K562 (cell line): ENCODE measurements around the gene ANKS3. TPM values are rescaled to one million over a fixed set of nuclear protein-coding genes. Genes with fewer than 3 reads are reported as not detected.

Experiments used
- ATF7 ChIP-seq: fragments of 450-650 bp; IDR thresholded peaks from 2 replicates; pipeline ENCODE4 v1.7.1; 2014; ENCODE audit warnings: mild to moderate bottlenecking, moderate library complexity
- CBFB ChIP-seq: sonication (generic); formaldehyde crosslinking; IDR thresholded peaks from 2 replicates; pipeline ENCODE4 v1.4.0; 2020; ENCODE audit warnings: mild to moderate bottlenecking, missing genetic modification reagents
- ELF1 ChIP-seq: fragments of 200-800 bp; sonication (Bioruptor generic); IDR thresholded peaks from 2 replicates; pipeline ENCODE4 v1.6.1; 2016; ENCODE audit warnings: missing genetic modification characterization, missing compliant biosample characterization
- EP400 ChIP-seq: fragments of 450-650 bp; IDR thresholded peaks from 2 replicates; pipeline ENCODE4 v1.6.1; 2017; ENCODE audit warnings: antibody characterized with exemption, mild to moderate bottlenecking, moderate library complexity
- FOS ChIP-seq: IDR thresholded peaks from 3 replicates; pipeline ENCODE4 v1.6.1; 2011; ENCODE audit not compliant: insufficient read length; ENCODE audit errors: extremely low read depth
- HCFC1 ChIP-seq: IDR thresholded peaks from 2 replicates; pipeline ENCODE4 v1.6.1; 2012; ENCODE audit warnings: low read depth, low read length, improper control_type of control experiment
- HDAC2 ChIP-seq: fragments of 450-650 bp; IDR thresholded peaks from 2 replicates; pipeline ENCODE4 v1.6.1; 2016; ENCODE audit warnings: mild to moderate bottlenecking
- MAFG ChIP-seq: fragments of 450-650 bp; conservative IDR thresholded peaks from 2 replicates; pipeline ENCODE4 v1.6.1; 2016; ENCODE audit warnings: missing genetic modification characterization, missing compliant biosample characterization
- NCOA1 ChIP-seq: fragments of 450-650 bp; IDR thresholded peaks from 2 replicates; pipeline ENCODE4 v1.6.1; 2016; ENCODE audit warnings: low read depth
- NR3C1 ChIP-seq: sonication (generic); formaldehyde crosslinking; IDR thresholded peaks from 2 replicates; pipeline ENCODE4 v1.8.1; 2022; ENCODE audit warnings: missing genetic modification reagents
- SIN3A ChIP-seq, 2 experiments: fragments of 150-350 bp in 1 of 2; IDR thresholded peaks; 2 replicates each; pipeline ENCODE4 v1.6.1; 2011 to 2016; ENCODE audit warnings: borderline replicate concordance in 2 of 2, low read depth in 2 of 2, low read length in 2 of 2, mild to moderate bottlenecking in 2 of 2, moderate library complexity in 2 of 2; ENCODE audit not compliant: control insufficient read depth in 1 of 2
- TARDBP ChIP-seq: fragments of 450-650 bp; IDR thresholded peaks from 2 replicates; pipeline ENCODE4 v1.6.1; 2016
- XRCC4 ChIP-seq: IDR thresholded peaks from one replicate; pipeline ENCODE4 v1.6.1; 2011; ENCODE audit not compliant: insufficient read depth, insufficient read length; ENCODE audit errors: extremely low read depth
- ZFX ChIP-seq: sonication (generic); formaldehyde crosslinking; IDR thresholded peaks from 2 replicates; pipeline ENCODE4 v1.8.0; 2022; ENCODE audit warnings: mild to moderate bottlenecking, missing genetic modification reagents, moderate library complexity
- polyA plus RNA-seq, 8 experiments: library from polyadenylated mRNA; depleted of rRNA in 4 of 8; stranded (reverse) in 5 of 8; unstranded in 3 of 8; fragments of >200 nt; fragmentation: Nextera tagmentation in 2 of 8; fragmentation: Illumina TruSeq in 1 of 8; extraction: Ambion mirVana in 2 of 8; extraction: Trizol in 1 of 8; gene quantifications; 2 replicates each; pipeline versions ENCODE4 v1.2.1 to v1.2.3, GENCODE V29; 2011 to 2014; ENCODE audit warnings: inconsistent platforms in 1 of 8, missing spikeins in 1 of 8
- total RNA-seq, 7 experiments: library from RNA; depleted of rRNA in 6 of 7; stranded (reverse); fragments of >200 nt in 6 of 7; fragmentation: Illumina TruSeq in 2 of 7; extraction: Trizol in 2 of 7; gene quantifications; 2 replicates each; pipeline versions ENCODE4 v1.2.1 to v1.2.3, GENCODE V29; 2011 to 2021; ENCODE audit warnings: low replicate concordance in 1 of 7
- TF ChIP-seq, protein P1 (sequence below): sonication (generic); formaldehyde crosslinking; IDR thresholded peaks from 2 replicates; pipeline ENCODE4 v1.5.0; 2020; ENCODE audit warnings: missing genetic modification reagents
- TF ChIP-seq, protein P2 (sequence below): sonication (generic); formaldehyde crosslinking; IDR thresholded peaks from 2 replicates; pipeline ENCODE4 v1.8.1; 2023; ENCODE audit warnings: mild to moderate bottlenecking, missing genetic modification reagents
- TF ChIP-seq, protein P3 (sequence below): fragments of 450-650 bp; IDR thresholded peaks from 2 replicates; pipeline ENCODE4 v1.6.1; 2016; ENCODE audit warnings: low read depth
- TF ChIP-seq, protein P4 (sequence below): fragments of 450-650 bp; IDR thresholded peaks from 2 replicates; pipeline ENCODE4 v1.6.1; 2016; ENCODE audit warnings: missing biosample characterization, missing genetic modification characterization

Gene ANKS3
- total and polyA plus RNA-seq, 9 of the 15 experiments (the other 6 are each of a cell fraction or from before 2014, with no cell fraction given): 0.43 to 25.7 (median 14.8) TPM

DNA sequence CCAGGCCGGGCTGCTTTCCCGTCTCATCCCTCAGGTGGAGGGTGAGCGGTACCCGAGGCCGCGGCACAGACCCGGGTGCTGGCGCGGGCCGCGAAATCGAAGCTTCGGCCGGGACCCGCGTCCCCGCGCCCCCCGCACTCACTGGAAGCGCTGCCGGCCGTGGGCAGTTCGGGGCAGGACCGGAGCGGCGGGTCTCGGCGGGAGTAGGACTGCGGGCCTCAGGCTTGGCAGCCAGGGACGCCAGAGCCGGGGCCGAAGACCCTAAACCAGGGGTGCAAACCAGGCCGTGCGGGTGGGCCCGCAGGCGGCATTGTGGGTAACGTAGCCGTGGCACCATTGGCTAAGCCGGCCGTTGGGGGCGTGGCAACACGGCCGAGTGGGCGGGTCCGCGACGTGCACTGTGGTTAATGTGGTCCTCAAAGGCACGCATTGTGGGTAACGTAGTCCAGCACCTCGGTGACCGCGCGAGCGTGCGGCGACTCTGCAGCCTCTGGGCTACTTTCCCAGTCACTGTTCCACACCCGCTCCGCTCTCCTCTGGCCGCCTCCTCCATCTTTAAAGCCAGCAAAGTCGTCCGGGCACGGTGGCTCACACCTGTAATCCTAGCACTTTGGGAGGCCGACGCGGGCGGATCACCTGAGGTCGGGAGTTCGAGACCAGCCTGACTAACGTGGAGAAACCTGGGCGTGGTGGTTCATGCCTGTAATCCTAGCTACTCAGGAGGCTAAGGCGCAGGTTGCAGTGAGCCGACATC lies 33.0 kb upstream of the ANKS3 start, which contains the start of gene ZNF500 (continued):
- TF ChIP-seq SIN3A (IDR thresholded peaks at IDR 0.05; ENCODE audit: borderline replicate concordance in 2 of 2, control insufficient read depth in 1 of 2, low read depth in 2 of 2, low read length in 2 of 2) (peak; percentile 54 to 73; a peak in 3 of 4 replicates), NR3C1 (CRISPR knock-in tag) (peak; percentile 60; the same call in 1 of the 2 replicates), XRCC4 (no peak), CBFB (CRISPR knock-in tag) (peak; percentile 98), EP400 (peak; percentile 85), ATF7 (peak; percentile 81), ZFX (CRISPR knock-in tag) (peak; percentile 99), HCFC1 (peak; percentile 97), HDAC2 (peak; percentile 73), TARDBP (no peak), ELF1 (tag) (no peak), FOS (peak; percentile 12), NCOA1 (peak; percentile 33; the same call in 1 of the 2 replicates), MAFG (tag) (no peak)
- TF ChIP-seq, protein P1, sequence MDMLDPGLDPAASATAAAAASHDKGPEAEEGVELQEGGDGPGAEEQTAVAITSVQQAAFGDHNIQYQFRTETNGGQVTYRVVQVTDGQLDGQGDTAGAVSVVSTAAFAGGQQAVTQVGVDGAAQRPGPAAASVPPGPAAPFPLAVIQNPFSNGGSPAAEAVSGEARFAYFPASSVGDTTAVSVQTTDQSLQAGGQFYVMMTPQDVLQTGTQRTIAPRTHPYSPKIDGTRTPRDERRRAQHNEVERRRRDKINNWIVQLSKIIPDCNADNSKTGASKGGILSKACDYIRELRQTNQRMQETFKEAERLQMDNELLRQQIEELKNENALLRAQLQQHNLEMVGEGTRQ (CRISPR knock-in tag): no peak
- TF ChIP-seq, protein P2, sequence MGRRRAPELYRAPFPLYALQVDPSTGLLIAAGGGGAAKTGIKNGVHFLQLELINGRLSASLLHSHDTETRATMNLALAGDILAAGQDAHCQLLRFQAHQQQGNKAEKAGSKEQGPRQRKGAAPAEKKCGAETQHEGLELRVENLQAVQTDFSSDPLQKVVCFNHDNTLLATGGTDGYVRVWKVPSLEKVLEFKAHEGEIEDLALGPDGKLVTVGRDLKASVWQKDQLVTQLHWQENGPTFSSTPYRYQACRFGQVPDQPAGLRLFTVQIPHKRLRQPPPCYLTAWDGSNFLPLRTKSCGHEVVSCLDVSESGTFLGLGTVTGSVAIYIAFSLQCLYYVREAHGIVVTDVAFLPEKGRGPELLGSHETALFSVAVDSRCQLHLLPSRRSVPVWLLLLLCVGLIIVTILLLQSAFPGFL (CRISPR knock-in tag): no peak
- TF ChIP-seq, protein P3, sequence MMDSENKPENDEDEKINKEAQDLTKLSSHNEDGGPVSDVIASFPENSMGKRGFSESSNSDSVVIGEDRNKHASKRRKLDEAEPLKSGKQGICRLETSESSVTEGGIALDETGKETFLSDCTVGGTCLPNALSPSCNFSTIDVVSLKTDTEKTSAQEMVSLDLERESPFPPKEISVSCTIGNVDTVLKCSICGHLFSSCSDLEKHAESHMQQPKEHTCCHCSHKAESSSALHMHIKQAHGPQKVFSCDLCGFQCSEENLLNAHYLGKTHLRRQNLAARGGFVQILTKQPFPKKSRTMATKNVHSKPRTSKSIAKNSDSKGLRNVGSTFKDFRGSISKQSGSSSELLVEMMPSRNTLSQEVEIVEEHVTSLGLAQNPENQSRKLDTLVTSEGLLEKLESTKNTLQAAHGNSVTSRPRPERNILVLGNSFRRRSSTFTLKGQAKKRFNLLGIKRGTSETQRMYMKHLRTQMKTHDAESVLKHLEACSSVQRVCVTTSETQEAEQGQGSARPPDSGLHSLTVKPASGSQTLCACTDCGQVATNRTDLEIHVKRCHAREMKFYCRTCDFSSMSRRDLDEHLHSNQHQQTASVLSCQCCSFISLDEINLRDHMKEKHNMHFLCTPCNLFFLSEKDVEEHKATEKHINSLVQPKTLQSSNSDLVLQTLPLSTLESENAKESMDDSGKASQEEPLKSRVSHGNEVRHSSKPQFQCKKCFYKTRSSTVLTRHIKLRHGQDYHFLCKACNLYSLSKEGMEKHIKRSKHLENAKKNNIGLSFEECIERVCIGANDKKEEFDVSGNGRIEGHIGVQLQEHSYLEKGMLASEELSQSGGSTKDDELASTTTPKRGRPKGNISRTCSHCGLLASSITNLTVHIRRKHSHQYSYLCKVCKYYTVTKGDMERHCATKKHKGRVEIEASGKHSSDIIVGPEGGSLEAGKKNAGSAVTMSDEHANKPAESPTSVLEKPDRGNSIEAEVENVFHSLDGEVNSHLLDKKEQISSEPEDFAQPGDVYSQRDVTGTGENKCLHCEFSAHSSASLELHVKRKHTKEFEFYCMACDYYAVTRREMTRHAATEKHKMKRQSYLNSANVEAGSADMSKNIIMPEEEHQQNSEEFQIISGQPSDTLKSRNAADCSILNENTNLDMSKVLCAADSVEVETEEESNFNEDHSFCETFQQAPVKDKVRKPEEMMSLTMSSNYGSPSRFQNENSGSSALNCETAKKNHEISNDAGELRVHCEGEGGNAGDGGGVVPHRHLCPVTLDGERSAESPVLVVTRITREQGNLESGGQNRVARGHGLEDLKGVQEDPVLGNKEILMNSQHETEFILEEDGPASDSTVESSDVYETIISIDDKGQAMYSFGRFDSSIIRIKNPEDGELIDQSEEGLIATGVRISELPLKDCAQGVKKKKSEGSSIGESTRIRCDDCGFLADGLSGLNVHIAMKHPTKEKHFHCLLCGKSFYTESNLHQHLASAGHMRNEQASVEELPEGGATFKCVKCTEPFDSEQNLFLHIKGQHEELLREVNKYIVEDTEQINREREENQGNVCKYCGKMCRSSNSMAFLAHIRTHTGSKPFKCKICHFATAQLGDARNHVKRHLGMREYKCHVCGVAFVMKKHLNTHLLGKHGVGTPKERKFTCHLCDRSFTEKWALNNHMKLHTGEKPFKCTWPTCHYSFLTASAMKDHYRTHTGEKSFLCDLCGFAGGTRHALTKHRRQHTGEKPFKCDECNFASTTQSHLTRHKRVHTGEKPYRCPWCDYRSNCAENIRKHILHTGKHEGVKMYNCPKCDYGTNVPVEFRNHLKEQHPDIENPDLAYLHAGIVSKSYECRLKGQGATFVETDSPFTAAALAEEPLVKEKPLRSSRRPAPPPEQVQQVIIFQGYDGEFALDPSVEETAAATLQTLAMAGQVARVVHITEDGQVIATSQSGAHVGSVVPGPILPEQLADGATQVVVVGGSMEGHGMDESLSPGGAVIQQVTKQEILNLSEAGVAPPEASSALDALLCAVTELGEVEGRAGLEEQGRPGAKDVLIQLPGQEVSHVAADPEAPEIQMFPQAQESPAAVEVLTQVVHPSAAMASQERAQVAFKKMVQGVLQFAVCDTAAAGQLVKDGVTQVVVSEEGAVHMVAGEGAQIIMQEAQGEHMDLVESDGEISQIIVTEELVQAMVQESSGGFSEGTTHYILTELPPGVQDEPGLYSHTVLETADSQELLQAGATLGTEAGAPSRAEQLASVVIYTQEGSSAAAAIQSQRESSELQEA: no peak
- TF ChIP-seq, protein P4, sequence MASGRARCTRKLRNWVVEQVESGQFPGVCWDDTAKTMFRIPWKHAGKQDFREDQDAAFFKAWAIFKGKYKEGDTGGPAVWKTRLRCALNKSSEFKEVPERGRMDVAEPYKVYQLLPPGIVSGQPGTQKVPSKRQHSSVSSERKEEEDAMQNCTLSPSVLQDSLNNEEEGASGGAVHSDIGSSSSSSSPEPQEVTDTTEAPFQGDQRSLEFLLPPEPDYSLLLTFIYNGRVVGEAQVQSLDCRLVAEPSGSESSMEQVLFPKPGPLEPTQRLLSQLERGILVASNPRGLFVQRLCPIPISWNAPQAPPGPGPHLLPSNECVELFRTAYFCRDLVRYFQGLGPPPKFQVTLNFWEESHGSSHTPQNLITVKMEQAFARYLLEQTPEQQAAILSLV (tag): no peak
